Measurements from ENCODE around the gene EPS8L1.

The EPS8L1 gene

DNA sequence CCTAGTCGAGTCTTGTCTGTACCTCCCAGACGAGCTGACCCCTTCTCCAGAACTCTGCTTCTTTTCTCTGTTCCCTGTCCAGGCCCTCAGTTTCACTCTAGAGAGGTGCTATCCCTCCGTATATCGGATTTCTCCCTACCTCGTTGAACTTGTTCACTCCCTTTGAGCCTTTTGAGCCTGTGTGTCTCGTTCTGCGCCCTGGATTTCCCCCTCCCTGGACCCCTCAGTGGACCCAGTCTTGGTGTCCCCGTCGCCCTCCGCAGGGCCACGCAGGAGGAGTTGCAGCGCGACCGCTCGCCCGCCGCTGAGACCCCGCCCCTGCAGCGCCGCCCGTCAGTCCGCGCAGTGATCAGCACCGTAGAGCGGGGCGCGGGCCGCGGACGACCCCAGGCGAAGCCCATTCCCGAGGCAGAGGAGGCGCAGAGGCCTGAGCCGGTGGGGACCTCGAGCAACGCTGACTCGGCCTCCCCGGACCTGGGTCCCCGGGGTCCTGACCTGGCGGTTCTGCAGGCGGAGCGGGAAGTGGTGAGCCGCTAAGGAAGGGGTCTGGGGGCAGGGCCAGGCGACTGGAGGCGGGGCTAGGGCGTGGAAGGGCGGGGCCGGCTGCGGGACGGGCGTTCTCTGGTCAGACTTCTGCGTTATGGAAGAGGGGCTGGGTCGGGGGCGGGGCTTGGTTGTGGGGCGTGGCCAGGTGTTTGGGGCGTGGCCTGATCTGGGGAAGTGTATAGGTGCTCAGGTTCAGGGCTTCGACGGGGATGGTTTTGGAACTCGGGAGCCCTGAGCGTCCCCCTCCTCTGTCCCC lies 5.5 kb downstream of the EPS8L1 start:
- DNase-seq: peak; percentile 81

DNA sequence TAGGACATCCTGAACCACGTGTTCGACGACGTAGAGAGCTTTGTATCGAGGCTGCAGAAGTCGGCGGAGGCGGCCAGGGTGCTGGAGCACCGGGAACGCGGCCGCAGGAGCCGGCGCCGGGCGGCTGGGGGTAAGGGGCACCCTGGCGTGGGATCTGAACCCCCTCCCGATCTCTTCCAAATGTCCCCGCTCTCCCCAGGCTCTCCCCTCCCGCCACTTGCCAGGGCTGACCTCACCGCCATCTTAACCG lies 6.0 kb downstream of the EPS8L1 start:
- DNase-seq: no peak

- peak; percentile 54 for DNase-seq
These were observed 6.6 kb downstream of the EPS8L1 start for GRCh38 chr19:55082020-55082851.

DNA sequence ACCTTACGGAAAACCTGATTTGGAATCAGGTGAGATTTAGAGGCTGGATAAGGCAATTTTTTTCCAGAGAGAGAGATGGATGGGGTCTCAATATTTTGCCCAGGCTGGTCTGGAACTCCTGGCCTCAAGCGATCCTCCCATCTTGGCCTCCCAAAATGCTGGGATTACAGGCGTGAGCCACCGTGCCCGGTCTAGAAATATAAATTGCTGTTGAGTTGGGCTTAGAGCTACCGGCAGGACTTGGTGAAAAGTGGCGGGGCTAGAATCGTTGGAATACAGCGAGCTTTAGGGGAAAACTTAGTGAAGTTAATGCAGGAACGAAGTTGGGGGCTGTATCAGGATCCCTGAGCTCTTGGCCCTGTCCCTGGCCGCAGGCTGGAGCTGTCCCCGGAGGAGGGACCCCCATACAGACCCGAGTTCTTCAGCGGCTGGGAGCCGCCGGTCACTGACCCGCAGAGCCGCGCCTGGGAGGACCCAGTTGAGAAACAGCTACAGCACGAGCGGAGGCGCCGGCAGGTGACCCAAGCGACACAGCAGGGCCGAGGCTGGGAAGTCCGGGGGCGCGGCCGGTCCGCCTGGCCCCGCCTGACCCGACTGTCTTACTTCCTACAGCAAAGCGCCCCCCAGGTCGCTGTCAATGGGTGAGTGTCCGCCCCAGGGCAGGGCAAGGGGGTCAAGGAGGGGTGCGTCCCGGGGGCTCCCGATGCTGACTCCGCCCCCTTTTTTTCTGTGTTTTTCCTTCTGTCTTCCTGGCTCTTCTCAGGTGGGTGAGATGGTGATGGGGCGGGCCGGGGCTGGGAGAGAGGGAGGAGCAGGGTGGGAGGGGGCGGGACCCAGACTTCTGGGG lies 7.6 kb downstream of the EPS8L1 start:
- no peak for DNase-seq

GRCh38 chr19:55084416-55084815 lies 8.7 kb downstream of the EPS8L1 start:
- DNase-seq: no peak

DNA sequence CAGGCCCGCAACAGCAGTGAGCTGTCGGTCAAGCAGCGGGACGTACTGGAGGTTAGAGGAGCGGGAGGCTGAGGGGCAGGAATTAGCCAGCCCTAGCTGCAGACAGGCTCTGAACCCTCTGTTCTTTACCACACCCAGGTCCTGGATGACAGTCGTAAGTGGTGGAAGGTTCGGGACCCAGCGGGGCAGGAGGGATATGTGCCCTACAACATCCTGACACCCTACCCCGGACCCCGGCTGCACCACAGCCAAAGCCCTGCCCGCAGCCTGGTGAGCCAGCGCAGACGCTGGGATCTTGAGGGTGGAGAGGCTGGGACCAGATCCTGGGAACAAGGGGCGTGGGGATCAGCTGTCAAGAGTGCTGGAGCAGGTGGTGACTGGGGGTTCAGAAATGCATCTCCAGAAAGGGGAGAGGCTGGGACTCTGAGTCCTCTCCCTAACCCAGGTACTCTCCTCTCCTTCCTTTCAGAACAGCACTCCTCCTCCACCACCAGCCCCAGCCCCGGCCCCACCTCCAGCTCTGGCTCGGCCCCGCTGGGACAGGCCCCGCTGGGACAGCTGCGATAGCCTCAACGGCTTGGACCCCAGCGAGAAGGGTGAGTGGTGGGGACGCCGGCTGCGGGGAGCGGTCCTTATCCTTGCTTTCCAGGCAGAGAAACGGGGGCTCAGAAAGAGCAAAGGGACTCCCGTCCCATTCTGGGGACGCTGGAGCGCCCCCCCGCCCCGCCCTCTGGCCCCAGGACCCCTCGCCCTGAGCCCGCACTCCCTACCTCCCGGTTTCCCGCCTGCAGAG lies 10.4 kb downstream of the EPS8L1 start:
- no peak for DNase-seq

GRCh38 chr19:55086730-55087541 lies 11.3 kb downstream of the EPS8L1 start:
- peak; percentile 81 for DNase-seq

- DNase-seq: peak; percentile 40
These were observed 11.9 kb downstream of the EPS8L1 start for GRCh38 chr19:55087542-55087901.

- DNase-seq: no peak
These were observed 12.4 kb downstream of the EPS8L1 start for GRCh38 chr19:55088021-55088451.

DNA sequence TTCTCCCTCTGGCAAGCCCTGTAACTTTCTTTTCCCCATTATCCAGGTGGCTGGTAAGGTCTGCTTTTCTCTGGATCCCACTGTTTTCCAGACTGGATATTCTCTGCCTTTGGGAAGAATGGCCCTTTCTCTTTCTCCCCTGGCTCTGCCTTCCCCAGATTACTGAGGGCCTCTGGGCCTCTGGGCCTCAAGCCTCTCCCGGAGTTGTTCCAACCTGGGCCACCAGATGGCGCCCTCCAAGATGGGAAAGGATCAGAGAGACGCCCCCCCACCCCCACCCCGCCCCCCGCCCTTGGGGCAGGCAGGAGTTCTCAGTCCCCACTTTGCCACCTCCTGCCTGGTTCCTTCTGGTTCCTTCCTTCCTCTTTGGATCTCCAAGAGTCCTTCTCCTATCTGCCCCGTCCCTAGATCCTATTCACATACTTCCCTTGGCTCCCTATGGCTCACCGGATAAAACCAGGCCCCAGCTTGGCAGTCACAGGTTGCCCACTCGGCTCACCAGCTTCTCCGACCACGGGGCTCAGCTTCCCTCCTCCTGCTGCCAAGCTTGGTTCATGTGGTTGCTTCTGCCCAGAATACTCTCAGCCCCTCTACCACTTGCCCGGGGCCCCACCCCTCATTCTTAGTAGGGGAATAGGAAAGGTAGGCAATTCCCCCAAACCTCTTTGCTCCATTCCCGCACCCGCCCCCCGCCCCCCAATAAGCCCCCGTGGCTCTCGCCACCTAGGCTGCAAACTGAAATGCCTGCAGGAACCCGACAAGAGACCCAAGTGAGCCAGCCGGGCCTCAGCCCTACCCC lies 13.1 kb downstream of the EPS8L1 start:
- DNase-seq: peak; percentile 83

DNA sequence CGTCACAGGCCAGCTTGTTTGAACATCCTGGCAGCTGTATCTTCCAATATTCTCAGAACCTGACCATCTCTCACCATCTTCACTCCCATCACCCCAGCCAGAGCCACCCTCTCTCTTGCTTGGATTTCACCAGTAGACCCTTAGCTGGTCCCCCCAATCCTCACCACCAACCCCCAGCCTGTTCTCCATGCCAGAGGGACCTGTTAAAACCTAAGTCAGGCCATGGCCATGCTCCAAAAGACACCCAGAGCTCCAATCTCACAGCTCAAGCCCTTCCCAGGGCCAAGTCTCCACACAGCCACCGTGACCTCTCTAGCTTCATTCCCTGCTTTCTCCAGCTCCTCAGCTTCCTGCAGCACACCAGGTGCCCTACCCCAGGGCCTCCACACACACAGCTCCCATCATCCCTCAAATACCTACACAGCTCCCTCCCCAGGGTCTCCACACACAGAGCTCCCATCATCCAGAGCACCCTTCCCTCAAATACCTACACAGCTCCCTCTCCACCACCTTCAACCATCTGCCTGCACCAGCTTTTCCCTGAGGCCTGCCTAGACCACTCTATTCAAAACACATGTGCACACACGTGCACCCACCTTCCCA lies 13.8 kb downstream of the EPS8L1 start:
- DNase-seq: no peak

DNA sequence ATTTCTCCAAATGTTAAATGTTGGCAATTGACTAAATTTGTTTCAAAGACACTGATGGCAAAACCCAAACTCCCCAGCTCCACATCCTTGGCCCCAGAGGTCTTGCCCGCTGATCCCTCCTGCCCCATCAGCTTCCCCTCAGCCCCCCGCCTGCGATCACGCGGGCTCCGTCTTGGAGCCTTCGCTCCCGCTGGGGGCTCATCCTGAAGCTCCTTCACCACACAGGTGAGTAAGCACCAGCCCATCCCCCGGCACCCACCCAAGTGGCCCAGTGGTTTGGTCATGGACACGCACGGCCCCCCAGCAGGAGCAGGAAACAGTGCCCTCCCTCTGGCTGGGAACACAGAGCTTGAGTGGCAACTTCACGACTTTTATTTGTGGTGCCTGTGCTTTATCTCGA lies 14.9 kb downstream of the EPS8L1 start:
- no peak for DNase-seq

GRCh38 chr19:55091126-55091910 lies 15.6 kb downstream of the EPS8L1 start:
- DNase-seq: no peak

DNA sequence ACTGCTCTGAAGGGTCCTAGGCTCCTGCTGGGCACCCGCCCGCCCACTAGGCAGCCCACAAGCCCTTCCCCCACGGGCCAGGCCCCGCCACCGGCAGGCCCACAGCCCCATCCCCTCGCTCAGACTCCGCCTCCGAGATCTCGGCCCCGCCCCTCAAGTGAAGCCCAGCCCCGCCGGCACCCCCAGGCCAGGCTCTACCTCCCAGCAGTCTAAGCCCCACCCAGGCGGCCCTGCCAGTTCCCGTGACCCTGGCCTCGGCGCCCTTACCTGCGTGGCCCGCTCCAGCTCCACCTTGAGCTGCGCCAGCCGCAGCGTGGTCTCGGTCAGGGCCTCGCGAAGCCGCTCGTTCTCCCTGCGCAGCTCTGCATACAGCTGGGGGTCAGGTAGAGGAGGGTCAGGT lies 16.3 kb downstream of the EPS8L1 start:
- no peak for DNase-seq

DNA sequence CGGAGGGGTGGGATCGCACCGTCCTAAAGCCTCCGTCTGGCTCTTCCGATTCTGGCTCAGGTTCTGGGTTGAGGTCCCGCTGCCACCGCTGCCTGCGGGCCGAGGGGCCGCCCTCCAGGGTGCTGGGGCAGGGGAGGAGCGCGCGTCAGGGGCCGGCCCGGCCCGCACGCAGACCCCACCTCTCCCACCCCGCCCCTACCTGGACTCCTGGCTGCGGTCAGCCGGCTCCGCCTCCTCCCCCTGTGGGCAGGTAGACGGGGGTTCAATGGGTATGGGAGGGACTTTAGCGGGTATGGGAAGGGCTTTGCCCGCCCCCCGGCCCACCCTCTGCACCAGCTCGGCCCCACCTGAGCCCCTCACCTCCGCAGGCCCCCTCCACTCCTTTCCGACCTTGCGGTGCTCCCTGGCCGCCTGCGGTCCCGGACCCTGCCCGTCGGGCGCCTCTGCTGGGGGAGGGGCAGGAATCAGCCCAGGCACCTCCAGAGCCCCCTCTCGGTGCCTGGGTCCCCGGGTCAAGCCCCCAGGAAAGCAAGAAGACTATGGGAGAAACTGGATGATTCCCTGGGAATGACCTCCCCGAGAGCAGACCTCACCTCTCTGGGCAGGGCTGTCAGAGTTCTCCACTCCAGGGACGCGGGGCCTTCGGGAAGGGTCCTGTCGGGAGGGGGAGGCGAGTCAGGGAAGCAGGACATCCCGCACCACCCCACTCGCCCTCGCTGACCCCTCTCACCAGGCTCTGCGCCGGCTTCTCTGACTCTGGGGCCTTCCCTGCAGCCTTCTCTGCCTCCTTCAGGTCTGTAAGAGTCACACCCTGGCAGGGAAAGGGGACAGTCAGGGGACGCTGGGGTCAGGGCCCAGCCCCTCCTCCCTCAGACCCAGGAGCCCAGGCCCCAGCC lies 17.0 kb downstream of the EPS8L1 start:
- DNase-seq: no peak

GRCh38 chr19:55094456-55095259 lies 19.0 kb downstream of the EPS8L1 start:
- no peak for DNase-seq

DNA sequence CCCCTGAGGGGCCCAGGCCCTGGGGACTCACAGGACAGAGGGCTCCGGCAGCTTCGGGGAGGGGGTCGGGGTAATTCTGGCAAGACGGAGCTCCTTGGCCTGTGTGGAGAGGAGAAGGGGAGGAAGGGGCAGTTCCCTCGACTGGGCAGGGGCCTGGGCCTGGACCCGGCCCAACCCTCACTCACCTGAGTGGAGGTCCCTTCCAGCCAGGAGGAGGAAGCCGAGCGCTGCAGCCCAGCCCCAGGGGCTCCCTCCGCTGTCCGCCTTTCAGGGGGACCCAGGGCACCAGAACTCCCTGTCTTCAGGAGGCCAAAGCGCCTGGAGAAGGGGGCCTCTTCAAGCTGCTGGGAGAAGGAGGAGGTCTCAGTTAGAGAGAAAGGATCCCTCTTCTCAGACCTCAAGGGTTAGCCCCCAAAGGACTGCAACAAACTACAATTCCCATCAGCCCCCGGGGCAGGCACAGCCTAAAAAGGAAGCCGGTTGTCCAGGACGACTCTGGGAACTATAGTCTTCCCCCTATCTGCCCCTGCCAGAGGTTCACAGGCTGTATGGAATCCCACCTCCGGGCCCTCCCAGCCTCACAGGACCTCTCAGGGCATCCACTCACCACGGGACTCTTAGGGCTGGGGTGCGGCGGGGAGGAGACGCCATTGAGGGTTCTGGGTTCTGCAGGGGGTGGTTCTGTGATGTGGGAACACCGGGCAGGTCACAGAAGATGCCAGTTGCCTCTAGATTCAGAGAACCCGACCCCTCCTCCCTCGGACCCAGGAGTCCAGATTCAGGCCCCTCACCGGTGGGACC lies 19.8 kb downstream of the EPS8L1 start:
- DNase-seq: no peak
